GM12878 (cell line): ENCODE data around the gene CNKSR1. TPM values are rescaled to one million over a fixed set of nuclear protein-coding genes. Genes with fewer than 3 reads are reported as not detected.

Experiments used
- ATAC-seq: fragments of 200-7000 bp; cut with Tn5 transposase; 3 replicates; pipeline ENCODE4 v1.9.1; 2020; ENCODE audit warnings: mild to moderate bottlenecking, moderate library complexity
- BruUV-seq: library from RNA; stranded (reverse); fragments of 400-500 nt; replicated peaks from 2 replicates; lab custom pipeline; 2021; lab: Mats Ljungman, UMichigan
- CTCF ChIA-PET: fragments of 300-600 bp; sonication (Branson Sonifier 250); formaldehyde crosslinking; extraction: SDS; loops from one replicate; lab custom pipeline; 2021; ENCODE audit warnings: inconsistent platforms; lab: Yijun Ruan, JAX
- POLR2A ChIA-PET: fragments of 350-600 bp; formaldehyde crosslinking; extraction: SDS; loops from one replicate; lab custom pipeline; 2021; ENCODE audit warnings: inconsistent platforms; lab: Charles Lee
- RAD21 ChIA-PET: fragments of 300-600 bp; sonication (Branson Sonifier 250); formaldehyde crosslinking; loops from one replicate; lab custom pipeline; 2023; ENCODE audit warnings: antibody characterized with exemption; ENCODE audit not compliant: unreplicated experiment; lab: Charles Lee
- SMC1A ChIA-PET: fragments of 300-600 bp; sonication (Branson Sonifier 250); formaldehyde crosslinking; loops from one replicate; lab custom pipeline; 2023; ENCODE audit not compliant: unreplicated experiment, uncharacterized antibody; lab: Charles Lee
- DNase-seq: peaks from one replicate; pipeline ENCODE4 v3.0.0-alpha.2; 2011; ENCODE audit warnings: low read depth, low spot score
- FAIRE-seq: peaks from 3 replicates; lab custom pipeline; 2011; peaks lifted over from hg19 to GRCh38; lab: Jason Lieb, UNC
- H2AFZ ChIP-seq: 2 replicates; pipeline ENCODE4 v1.6.0; 2011; ENCODE audit warnings: low read depth, low read length, control low read depth; ENCODE audit not compliant: control insufficient read depth
- H3K27ac ChIP-seq: 2 replicates; pipeline ENCODE4 v1.5.1; 2011; ENCODE audit warnings: control low read depth; ENCODE audit not compliant: control insufficient read depth, insufficient read depth
- H3K27me3 ChIP-seq, 2 experiments: replicated peaks in 1 of 2; 2 replicates each; pipeline versions ENCODE4 v1.6.0 to v1.6.1; 2011; ENCODE audit warnings: low read length in 1 of 2; ENCODE audit not compliant: control insufficient read depth in 2 of 2, insufficient read depth in 2 of 2
- H3K36me3 ChIP-seq, 2 experiments: 2 replicates each; pipeline ENCODE4 v1.5.1; 2011; ENCODE audit warnings: low read length in 1 of 2; ENCODE audit not compliant: control insufficient read depth in 2 of 2, insufficient read depth in 2 of 2
- H3K4me1 ChIP-seq: 2 replicates; pipeline ENCODE4 v1.6.1; 2011; ENCODE audit warnings: mild to moderate bottlenecking, low read length, moderate library complexity, mixed read lengths; ENCODE audit not compliant: control insufficient read depth, insufficient read depth
- H3K4me2 ChIP-seq: 2 replicates; pipeline ENCODE4 v1.6.0; 2011; ENCODE audit warnings: control low read depth; ENCODE audit not compliant: control insufficient read depth, insufficient read depth
- H3K4me3 ChIP-seq: fragments of 200-600 bp; sonication (generic); 2 replicates; pipeline ENCODE4 v1.5.1; 2016
- H3K79me2 ChIP-seq: 2 replicates; pipeline ENCODE4 v1.6.0; 2011; ENCODE audit warnings: low read length; ENCODE audit not compliant: control insufficient read depth, insufficient read depth
- H3K9ac ChIP-seq: 2 replicates; pipeline ENCODE4 v1.8.0; 2011; ENCODE audit warnings: low read length, control low read depth, mixed read lengths; ENCODE audit not compliant: control insufficient read depth, insufficient read depth
- H3K9me3 ChIP-seq: replicated peaks from 3 replicates; pipeline ENCODE4 v1.5.1; 2011; ENCODE audit warnings: mild to moderate bottlenecking, low read length; ENCODE audit not compliant: control insufficient read depth, insufficient read depth
- H4K20me1 ChIP-seq: 2 replicates; pipeline ENCODE4 v1.6.0; 2011; ENCODE audit not compliant: control insufficient read depth, insufficient read depth
- ATF2 ChIP-seq: IDR thresholded peaks from 2 replicates; pipeline ENCODE4 v1.6.1; 2012; ENCODE audit warnings: low read length, inconsistent platforms
- BACH1 ChIP-seq: fragments of 450-650 bp; IDR thresholded peaks from 2 replicates; pipeline ENCODE4 v1.6.1; 2017; ENCODE audit warnings: mild to moderate bottlenecking, borderline replicate concordance
- BCL3 ChIP-seq: IDR thresholded peaks from 2 replicates; pipeline ENCODE4 v1.6.1; 2011; ENCODE audit warnings: borderline replicate concordance, low read depth, mild to moderate bottlenecking, moderate library complexity, low read length; ENCODE audit not compliant: insufficient read depth, poor library complexity, severe bottlenecking
- DPF2 ChIP-seq: fragments of 450-650 bp; IDR thresholded peaks from 2 replicates; pipeline ENCODE4 v1.6.1; 2017; ENCODE audit warnings: mild to moderate bottlenecking
- FOS ChIP-seq: IDR thresholded peaks from 3 replicates; pipeline ENCODE4 v1.6.1; 2011; ENCODE audit warnings: borderline replicate concordance; ENCODE audit not compliant: insufficient read length; ENCODE audit errors: extremely low read depth
- KDM1A ChIP-seq: fragments of 200-600 bp; sonication (generic); IDR thresholded peaks from 2 replicates; pipeline ENCODE4 v1.6.1; 2016; ENCODE audit warnings: borderline replicate concordance
- KLF5 ChIP-seq: fragments of 450-650 bp; IDR thresholded peaks from 2 replicates; pipeline ENCODE4 v1.6.1; 2014; ENCODE audit warnings: mild to moderate bottlenecking; ENCODE audit not compliant: partially characterized antibody
- MEF2A ChIP-seq: IDR thresholded peaks from 2 replicates; pipeline ENCODE4 v1.6.1; 2011; ENCODE audit warnings: low read depth, mild to moderate bottlenecking, low read length, moderate library complexity; ENCODE audit not compliant: insufficient read depth
- NFXL1 ChIP-seq: fragments of 450-650 bp; IDR thresholded peaks from 2 replicates; pipeline ENCODE4 v1.6.1; 2017; ENCODE audit warnings: antibody characterized with exemption, mild to moderate bottlenecking, borderline replicate concordance
- NR2C2 ChIP-seq: IDR thresholded peaks from 2 replicates; pipeline ENCODE4 v1.6.1; 2011; ENCODE audit warnings: borderline replicate concordance, low read depth; ENCODE audit not compliant: control insufficient read depth, insufficient read length
- PRDM15 ChIP-seq: fragments of 450-650 bp; formaldehyde crosslinking; IDR thresholded peaks from 2 replicates; pipeline ENCODE4 v1.4.0; 2020; ENCODE audit warnings: mild to moderate bottlenecking, moderate library complexity
- SMAD5 ChIP-seq: IDR thresholded peaks from 2 replicates; pipeline ENCODE4 v1.6.1; 2016; ENCODE audit warnings: antibody characterized with exemption, low read depth
- ZNF687 ChIP-seq: fragments of 450-650 bp; IDR thresholded peaks from 2 replicates; pipeline ENCODE4 v1.6.1; 2017; ENCODE audit warnings: mild to moderate bottlenecking, moderate library complexity
- WGBS: methylation state at CpG from one replicate; pipeline ENCODE4 v1.1.6; 2016; ENCODE audit warnings: low lambda C conversion rate; ENCODE audit not compliant: insufficient replicate concordance, insufficient coverage; ENCODE audit errors: missing lambda C conversion rate; 5-methylcytosine and 5-hydroxymethylcytosine counted together
- in situ Hi-C: fragments of 300-500 bp; cut with MboI; formaldehyde crosslinking; loops from 9 replicates; pipeline ENCODE4 v1.14.3; 2018; ENCODE audit warnings: mixed read lengths
- intact Hi-C: fragments of 100-400 bp; cut with micrococcal nuclease; formaldehyde crosslinking; loops from one replicate; pipeline ENCODE4 v1.14.2; 2022; ENCODE audit not compliant: unreplicated experiment
- polyA plus RNA-seq, 11 experiments: library from polyadenylated mRNA; depleted of rRNA in 4 of 11; unstranded in 6 of 11; stranded (reverse) in 5 of 11; fragments of >200 nt; fragmentation: Nextera tagmentation in 4 of 11; fragmentation: Illumina TruSeq in 1 of 11; extraction: Ambion mirVana in 4 of 11; extraction: Trizol in 1 of 11; gene quantifications; 1 replicate in 1 of 11; 2 replicates in 10 of 11; pipeline versions ENCODE4 v1.2.1 to v1.2.3, GENCODE V29; 2011 to 2016; ENCODE audit warnings: inconsistent platforms in 2 of 11, missing spikeins in 2 of 11, low read depth in 1 of 11
- total RNA-seq, 4 experiments: library from RNA; depleted of rRNA in 3 of 4; stranded (reverse); fragments of >200 nt in 3 of 4; fragmentation: Illumina TruSeq in 1 of 4; extraction: Trizol in 1 of 4; gene quantifications; 2 replicates each; pipeline versions ENCODE4 v1.2.1 to v1.2.3, GENCODE V29; 2013 to 2021

CNKSR1 gene
- total and polyA plus RNA-seq, 10 of the 15 experiments (the other 5 are each of a cell fraction or from before 2014, with no cell fraction given) = 0.06 to 1.2 (median 0.86) TPM

GRCh38 chr1:26197301-26197700 is 20.0 kb downstream of the CNKSR1 start (continued):
- TF ChIP-seq PRDM15 (CRISPR knock-in tag) (no peak), FOS (no peak), SMAD5 (no peak)

GRCh38 chr1:26197813-26198212 is 20.5 kb downstream of the CNKSR1 start:
- no peaks in the 10 kb centered on the region for H4K20me1 ChIP-seq
- no peak overlapping the region for H3K27ac ChIP-seq
- H2AFZ ChIP-seq = no peak overlapping the region
- H3K36me3 ChIP-seq = no peaks in the 10 kb centered on the region
- POLR2A ChIA-PET = no interaction called here
- no TSS peak for BruUV-seq
- WGBS = 42% methylated on average over 11 of the region's 11 CpGs
- RAD21 ChIA-PET = no interaction called here
- no peak overlapping the region for H3K4me2 ChIP-seq
- in situ Hi-C loops = no loop called here
- no peak overlapping the region for H3K4me3 ChIP-seq
- H3K9me3 ChIP-seq = no peaks in the 10 kb centered on the region
- intact Hi-C loops = no loop called here
- DNase-seq (no peak), ATAC-seq (no peak), FAIRE-seq (no peak)
- H3K79me2 ChIP-seq = no peaks in the 10 kb centered on the region
- SMC1A ChIA-PET = no interaction called here
- no peaks in the 10 kb centered on the region for H3K4me1 ChIP-seq
- H3K27me3 ChIP-seq = no peaks in the 10 kb centered on the region
- H3K9ac ChIP-seq = no peak overlapping the region
- CTCF ChIA-PET = no interaction called here
- TF ChIP-seq BACH1 (no peak), KLF5 (no peak), KDM1A (no peak), ZNF687 (no peak), MEF2A (no peak), NFXL1 (no peak), DPF2 (no peak), ATF2 (no peak), NR2C2 (no peak), BCL3 (no peak)
